ENCODE data around the gene GAS2L1.

The GAS2L1 gene

DNA sequence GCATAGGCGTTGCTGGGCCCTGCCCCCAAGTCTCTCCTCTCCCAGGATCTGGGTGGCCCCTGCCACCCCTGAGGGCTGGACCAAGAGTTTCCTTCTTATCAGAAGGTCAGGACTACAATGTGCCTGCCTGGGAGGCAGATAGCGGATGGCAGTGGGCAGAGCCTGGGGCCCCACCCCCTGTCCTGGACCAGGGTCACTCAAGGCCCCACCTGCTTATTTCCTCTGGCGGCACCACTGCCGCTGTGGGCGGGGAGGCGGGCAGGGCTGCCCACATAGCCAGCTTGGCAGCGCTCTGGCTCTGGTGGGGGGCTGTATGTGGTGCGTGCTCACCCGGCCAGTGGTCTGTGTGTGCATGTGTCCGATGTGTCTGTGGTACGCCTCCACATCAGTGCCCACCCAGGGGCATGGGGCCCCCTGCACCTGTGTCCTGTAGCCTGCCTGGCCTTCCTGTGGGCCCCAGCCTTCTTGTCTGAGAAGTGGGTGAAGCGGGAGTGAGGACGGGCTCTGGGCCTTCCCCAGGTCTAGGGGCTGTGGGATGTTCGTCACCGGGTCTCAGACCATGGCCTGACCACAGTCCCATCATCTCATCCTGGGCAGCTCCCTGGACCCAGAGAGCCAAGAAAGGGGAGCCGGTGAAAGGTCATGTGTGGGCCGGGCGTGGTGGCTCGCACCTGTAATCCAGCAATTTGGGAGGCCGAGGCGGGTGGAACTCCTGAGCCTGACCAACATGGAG, 3.0 kb downstream of the GAS2L1 start:
- DNase-seq (ENCODE audit: low read depth, low spot score), result no peak

DNA sequence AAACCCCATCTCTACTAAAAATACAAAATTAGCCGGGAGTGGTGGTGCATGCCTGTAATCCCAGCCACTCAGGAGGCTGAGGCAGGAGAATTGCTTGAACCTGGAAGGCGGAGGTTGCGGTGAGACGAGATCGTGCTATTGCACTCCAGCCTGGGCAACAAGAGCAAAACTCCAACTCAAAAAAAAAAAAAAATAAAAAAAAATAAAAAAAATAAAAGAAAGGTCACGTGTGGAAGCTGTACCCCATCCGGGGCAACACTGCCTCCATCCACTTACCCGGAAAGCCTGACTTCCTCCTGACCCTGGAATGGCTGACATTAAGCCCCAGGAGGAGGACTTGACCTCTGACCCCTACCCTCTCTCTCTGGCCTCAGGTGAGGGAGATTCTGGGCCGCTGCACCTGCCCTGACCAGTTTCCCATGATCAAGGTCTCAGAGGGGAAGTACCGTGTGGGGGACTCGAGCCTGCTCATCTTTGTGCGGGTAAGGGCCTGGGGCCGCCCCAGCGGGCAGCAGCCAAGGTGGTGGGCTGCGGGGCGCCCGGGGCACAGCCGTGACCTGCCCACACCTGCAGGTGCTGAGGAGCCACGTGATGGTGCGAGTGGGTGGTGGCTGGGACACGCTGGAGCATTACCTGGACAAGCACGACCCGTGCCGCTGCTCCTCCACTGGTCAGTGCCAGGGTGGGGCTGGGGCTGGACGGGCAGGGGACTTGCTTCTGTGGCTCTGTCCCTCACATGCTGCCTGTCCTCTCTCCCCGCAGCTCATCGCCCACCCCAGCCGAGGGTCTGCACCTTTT, 3.8 kb downstream of the GAS2L1 start:
- no peak for DNase-seq (ENCODE audit: low read depth, low spot score)

DNA sequence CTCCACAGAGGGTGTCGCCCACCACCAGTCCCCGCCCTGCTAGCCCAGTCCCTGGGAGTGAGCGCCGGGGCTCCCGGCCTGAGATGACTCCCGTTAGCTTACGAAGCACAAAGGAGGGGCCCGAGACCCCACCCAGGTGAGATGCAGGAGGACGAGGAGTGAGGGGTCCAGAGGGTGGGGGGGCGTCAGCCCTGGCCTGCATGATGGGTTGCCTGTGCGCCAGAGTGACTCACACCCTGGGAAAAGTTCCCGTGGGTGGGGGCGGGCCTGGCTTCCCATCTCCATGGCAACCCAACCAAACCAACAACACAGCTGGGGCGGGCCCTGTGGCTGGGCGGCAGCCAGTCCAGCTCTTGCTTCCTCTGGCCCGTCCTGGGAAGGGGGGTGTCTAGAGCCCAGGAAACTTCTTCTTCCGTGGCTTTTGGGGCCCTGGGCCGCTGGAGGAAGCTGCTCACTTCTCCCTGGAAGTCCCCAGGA, 4.5 kb downstream of the GAS2L1 start:
- no peak for DNase-seq (ENCODE audit: low read depth, low spot score)

DNA sequence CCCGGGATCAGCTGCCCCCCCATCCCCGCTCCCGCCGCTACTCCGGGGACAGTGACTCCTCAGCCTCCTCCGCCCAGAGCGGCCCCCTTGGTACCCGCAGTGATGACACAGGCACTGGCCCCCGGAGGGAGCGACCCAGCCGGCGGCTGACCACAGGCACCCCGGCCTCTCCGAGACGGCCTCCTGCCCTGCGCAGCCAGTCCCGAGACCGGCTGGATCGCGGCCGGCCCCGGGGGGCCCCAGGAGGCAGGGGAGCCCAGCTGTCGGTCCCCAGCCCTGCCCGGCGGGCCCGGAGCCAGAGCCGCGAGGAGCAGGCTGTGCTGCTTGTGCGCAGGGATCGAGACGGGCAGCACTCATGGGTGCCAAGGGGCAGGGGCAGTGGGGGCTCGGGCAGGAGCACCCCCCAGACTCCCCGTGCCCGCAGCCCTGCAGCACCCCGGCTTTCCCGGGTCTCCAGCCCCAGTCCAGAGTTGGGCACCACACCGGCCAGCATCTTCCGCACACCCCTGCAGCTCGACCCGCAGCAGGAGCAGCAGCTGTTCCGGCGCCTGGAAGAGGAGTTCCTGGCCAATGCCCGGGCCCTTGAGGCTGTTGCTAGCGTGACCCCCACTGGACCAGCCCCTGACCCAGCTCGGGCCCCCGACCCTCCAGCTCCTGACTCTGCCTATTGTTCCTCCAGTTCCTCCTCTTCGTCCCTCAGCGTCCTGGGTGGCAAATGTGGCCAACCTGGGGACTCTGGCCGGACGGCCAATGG, 5.2 kb downstream of the GAS2L1 start:
- no peak for DNase-seq (ENCODE audit: low read depth, low spot score)

DNA sequence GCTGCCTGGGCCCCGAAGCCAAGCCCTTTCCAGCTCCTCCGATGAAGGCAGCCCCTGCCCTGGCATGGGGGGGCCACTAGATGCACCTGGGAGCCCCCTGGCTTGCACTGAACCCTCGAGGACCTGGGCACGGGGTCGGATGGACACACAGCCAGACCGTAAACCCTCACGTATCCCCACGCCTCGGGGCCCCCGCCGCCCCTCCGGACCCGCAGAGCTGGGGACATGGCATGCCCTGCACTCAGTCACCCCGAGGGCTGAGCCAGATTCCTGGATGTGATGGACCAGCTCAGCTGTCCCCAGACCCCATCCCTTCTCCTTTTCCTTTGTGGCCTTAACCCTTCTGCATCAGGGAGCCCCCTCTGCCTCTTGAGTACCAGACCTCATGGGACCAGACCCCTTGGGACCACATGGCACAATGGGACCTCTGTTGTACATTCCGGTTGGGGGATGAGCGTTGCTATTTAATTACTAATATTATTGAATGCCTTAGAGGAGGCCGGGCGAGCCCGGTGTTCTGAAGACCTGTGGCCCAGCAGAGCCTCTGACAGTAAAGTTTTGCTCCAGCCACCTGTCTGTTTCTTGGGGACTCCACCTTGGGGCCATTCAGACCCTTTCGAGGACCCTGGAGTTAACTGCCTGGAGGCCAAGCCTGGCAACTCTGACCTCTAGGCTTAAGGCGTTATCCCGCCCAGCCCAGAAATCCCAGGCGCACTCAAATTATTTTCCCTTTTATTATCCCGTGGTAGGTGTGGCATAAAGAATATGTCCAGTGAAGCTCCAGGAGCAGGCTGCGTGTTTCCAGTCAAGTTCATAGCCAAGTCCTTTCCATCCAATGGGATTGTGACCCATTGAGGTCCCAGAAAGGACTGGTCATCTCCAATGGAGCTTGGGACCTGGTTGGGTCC, 6.0 kb downstream of the GAS2L1 start:
- DNase-seq (ENCODE audit: low read depth, low spot score), result no peak

DNA sequence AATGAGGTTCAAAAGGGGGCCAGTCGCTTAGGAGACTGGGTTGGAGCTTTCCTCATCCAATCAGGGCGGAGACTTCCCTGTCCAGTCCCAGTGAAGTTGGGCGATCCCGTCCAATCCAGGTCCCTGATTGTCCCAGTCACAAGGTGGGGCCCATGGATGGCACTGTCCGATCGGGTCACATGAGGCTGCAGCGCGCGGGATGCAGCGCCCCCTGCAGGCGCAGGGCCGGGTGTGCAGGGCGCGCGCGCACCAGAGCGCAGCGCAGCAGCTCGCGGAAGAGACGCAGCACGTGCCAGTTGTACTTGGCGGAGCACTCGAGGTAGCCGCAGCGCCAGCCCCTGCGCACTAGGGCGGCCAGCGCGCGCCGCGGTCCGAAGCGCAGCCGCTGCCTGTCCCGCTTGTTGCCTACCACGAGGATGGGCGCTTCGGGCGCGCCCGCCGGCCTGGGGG, 6.7 kb downstream of the GAS2L1 start:
- no peak for DNase-seq (ENCODE audit: low read depth, low spot score)

DNA sequence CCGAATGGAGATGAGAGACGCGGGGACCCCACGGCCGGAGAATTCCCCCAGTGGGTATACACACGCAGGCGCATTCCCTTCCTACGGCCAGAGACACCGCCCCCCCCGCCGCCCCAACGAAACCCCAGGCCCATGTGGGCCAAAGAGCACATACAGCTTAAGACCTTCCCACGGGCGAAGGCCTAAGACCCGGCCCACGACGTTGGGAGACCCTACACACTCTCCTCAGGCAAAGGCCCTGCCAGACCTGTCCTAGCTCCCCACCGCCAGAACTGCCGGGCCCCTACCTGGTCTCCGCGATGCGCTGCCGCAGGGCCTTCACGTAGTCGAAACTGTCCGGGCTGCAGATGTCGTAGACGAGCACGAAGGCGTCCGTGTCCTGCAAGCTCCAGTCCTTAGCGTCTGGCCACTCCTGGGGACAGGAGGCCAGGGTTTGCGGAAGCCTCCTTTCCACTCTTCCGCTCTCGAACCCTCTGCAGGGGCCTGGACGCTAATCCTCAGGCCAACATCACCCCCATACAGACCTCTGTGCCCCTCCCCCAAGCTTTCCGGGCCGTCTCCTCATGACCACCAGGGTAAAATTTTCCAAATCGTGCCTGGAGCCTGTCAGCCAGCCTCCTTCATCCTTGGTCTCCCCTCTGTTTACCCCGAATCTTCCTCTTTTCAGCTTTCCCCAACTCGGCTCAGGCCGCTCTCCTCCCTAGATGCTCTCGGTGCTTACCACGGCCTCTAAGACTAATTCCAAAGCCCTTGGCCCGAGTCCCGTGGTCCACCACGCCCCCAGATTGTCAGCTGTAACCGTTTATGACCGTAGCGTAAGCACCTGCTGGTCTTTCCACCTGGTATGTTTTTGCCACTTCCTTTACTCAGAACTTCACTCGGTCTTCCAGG, 7.4 kb downstream of the GAS2L1 start:
- DNase-seq (ENCODE audit: low read depth, low spot score), result no peak

DNA sequence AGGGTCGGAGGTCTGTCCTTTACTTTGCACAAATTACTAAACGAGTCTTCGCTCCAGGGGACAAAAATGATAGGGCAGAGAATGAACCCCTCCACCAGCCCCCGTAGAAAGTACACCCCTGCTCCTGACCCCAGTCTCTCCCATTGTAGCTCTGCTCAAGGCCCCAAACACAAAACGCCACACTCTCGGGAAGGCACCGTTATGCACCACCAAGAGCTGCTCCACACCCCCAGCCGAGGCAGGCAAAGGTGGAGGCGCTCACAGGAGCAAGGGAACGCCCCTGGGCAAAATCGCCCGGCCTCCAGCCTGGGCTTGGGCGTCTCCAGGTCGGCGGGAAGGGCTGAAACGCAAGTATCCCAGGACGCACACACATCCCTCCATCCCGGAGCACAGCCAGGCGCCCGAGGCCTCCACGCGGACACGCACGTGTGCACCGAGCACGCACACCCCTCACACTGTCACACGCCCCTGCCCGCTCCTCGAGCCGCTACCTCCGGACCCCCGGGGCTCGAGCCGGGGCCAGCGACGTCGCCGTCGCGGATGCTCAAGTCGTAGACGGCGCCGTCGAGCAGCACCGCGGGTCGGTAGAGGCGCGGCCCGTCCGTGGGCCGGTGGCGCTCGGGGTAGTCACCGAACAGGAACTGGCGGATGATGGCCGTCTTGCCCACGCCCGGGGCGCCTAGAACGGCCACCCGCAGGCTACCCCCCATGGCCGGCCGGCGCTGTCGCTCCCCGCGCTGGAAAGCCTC, 8.3 kb downstream of the GAS2L1 start:
- no peak for DNase-seq (ENCODE audit: low read depth, low spot score)

DNA sequence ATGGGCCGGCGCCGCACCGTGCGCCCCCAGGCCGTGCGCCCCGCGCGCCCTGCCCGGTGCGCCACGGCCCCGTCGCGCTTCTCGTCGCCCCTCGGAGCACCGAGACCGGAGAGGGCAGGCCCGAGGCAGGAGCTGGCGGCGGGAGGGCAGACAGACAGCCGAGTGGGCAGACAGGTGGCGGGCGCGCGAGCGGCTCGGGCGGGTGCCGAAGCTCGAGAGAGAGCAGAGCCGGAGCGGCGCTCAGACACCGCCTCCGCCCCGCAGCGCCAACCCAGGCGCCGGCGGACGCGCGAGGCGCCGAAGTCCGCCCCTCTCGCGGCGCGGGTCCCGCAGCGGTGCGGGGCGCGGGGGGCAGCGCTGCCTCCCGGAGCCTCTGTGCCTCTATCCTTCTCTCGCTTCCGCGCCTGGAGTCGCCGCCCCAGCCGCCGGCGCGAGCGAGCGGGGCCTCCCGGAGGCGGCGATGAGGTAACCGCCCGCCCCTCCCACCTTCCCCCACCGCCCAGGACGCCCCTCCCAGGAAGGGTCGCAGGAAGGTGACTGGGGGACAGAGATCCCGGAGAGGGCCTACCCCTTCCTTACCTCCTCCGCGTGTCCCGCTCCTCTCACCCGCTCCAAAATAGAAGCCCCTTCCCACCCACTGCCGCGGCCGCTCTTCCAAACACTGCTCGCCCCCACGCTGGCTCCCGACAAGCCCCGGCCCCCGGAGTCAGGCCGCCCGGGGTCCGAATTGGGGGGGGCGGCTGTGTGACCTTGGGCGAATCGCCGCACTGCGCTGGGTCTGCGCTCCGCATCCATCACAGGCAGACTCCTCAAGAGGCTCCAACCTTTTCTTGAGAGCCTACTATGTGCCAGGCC, 9.1 kb downstream of the GAS2L1 start, which contains the start of gene RASL10A:
RASL10A (minus strand) TSS at position 412 of the 855 bp plus-strand sequence. CDS start 451 bp downstream, outside the sequence.
- DNase-seq (ENCODE audit: low read depth, low spot score), result no peak

DNA sequence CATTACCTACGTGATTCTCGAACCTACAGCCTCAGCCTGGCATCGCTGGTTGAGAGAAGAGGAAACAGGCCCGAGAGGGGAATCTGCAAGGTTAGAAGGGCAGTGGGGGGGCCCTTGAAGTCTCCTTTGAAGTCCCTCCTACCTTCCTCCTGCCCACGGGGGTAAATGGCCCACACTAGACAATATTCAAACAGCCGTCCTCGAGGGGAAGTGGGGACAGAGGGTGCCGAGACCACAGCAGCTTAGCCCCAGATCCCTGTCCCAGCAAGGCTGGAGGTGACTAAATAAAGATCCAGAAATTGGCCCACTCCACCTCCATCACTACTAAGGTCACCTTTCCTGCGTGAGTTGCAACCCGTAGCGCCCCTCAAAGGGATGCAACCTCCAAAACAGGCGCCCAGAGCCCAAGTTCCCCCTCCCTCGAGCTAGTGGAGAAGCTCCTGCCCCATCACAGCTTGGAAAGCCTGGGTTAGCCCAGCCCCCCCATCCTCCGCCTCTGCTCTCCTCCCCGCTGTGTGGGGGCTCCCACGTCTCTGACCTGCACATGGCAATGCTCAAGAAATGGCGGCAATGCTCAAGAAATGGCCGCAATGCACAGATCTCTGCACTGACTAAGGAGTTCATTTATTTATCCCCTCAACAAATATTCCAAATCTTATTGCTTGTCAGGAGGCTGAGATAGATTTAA, 9.8 kb downstream of the GAS2L1 start:
- no peak for DNase-seq (ENCODE audit: low read depth, low spot score)

DNA sequence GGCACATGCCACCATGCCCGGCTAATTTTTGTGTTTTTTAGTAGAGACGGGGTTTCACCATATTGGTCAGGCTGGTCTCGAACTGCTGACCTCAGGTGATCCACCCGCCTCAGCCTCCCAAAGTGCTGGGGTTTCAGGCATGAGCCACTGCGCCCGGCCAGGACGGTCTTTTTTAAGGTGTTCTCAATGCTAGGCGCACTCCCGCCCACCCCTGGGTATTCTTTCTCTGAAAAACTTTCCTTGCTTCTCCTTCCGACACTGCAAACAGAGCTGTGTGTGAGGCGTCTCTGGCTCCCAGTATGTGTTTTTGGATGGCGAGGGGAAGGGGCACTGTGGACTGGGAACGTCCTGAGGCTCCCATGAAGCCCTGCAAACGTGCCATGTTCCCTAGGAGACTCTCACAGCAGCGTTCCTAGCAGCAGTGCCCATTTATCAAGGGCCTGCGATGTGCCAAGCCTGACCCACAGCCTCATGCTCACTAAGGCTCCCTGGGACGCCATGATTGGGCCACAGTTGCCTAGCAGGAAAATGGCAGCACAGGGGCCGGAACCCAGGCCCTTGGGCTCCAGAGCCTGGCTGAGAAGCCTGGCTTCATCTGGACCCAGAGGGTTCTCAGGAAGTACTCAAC, 11.5 kb downstream of the GAS2L1 start:
- no peak for DNase-seq (ENCODE audit: low read depth, low spot score)

DNA sequence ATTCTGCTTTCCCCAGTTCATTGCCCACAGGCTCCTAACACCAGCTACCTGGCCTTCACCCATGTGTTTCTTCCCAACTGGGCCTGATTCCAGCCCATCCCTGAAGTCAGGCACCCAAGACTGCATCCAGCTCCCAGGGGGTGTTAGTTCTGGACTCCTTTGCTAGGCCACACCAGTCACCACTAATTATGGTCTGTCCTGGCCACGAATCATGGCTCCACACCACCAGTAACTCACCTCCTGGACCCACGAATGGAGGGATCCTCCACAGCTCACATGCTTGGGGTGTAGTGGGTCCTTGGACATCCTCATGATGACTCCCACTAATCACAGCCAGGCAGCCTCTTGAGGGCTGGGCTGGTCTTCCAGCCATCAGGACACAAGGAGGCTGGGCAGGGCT, 12.6 kb downstream of the GAS2L1 start:
- DNase-seq (ENCODE audit: low read depth, low spot score), result no peak

DNA sequence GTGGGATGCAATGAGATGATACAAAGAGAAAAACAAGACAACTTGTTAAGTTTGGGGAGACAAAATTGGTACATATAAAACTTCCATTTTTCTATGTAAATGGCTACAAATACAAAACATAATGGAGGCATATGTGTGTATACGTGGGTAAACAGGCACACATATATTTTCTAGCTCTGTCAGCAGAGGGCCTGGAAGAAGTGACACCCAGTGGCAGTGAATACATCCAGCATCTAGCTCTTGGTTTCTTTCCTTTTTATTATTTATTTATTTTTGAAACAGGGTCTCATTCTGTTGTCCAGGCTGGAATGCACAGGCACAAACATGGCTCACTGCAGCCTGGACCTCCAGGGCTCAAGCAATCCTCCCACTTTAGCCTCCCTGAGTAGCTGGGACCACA, 14.1 kb downstream of the GAS2L1 start:
- no peak for DNase-seq (ENCODE audit: low read depth, low spot score)

DNA sequence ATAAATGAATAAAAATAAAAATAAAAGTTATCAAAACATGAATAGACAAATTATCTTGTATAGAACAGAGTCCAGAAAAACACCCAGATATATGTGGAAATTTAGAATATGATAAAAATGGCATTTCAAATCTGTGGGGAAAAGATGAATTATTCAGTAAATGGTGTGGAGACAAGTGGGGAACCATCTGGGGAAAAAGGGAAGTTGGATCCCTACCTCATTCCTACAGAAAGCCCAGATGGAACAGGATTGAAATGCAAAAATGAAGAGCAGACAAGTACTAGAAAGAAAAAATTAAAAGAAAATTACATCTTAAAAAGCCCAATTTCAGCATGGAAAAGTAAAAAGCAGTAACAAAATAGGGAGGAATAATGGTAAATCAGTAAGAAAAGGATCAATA, 17.2 kb downstream of the GAS2L1 start:
- DNase-seq (ENCODE audit: low read depth, low spot score), result no peak

DNA sequence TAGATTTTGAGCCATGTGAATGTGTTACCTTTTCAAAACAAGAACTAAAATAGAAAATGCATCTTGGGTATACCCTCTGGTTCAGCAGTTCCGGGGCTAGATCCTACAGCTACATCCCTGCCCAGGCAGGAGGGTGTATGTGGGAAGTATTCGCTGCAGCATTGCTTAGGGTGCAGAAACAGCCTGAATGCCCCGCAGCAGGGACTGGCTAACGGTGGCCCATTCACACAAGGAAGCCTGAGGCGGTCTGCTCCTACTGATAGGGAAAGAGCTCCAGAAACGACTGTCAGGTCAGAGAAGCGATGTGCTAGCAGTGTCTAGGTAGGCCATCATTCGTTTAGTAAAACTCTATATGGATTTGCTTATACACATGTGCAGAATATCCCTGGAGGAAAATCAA, 18.9 kb downstream of the GAS2L1 start:
- no peak for DNase-seq (ENCODE audit: low read depth, low spot score)

DNA sequence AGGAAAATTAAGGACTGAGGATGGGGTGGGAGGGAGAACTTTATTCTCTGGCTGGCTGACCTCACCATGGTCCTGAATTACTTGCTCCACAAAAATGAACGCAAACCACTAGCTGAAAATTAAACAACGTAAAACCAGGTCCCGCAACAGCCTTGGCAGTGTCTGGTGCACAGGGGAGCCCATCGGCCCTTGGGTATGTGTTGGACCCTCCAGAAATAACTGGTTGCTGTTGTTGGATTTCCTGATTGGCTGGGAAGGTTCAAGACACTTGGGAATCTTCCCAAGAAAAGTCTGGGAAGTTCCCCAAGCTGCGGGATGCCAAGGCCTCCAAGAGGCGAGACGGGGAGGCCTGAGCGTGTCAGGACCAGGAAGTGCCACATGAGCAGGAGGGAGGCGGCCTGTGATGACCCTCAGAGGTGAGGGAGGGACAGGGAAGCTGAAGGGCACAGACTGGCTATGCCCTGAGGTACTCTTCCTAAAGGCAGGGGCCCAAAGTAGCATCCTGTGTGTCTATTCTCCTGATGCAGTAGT, 19.4 kb downstream of the GAS2L1 start:
- DNase-seq (ENCODE audit: low read depth, low spot score), result no peak

DNA sequence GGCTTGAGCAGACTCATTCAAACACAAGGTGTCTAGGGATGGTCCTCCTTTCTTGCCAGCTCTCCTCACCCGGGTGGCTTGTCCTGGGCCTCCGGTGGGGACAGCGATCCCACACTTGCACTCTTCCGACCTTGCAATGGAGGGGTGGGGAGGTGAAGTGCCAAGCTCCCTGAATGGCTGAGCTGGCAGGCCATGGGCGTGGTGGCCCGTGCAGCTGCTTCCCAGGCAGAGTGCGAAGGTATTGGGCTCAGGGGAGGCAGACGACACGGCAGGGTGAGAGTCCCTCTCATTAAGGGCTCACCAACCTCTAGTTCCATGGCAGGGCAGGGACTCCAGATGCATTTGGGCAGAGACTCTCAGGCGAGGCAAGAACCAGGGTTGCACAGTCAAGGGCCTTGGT, 20.0 kb downstream of the GAS2L1 start:
- DNase-seq (ENCODE audit: low read depth, low spot score), result no peak
